ENCODE measurements around the gene ACAN.

ACAN gene

GRCh38 chr15:88802250-88802990, 816 bp upstream of the ACAN start:
- no peak for DNase-seq

- DNase-seq = no peak
Measured at GRCh38 chr15:88802991-88803240, 320 bp upstream of the ACAN start.

- DNase-seq = no peak
Measured at GRCh38 chr15:88803920-88804247, 648 bp downstream of the ACAN start.

- DNase-seq = no peak
Measured at GRCh38 chr15:88804257-88804656, 1.0 kb downstream of the ACAN start.

- no peak for DNase-seq
Measured at GRCh38 chr15:88805031-88805780, 2.0 kb downstream of the ACAN start.

GRCh38 chr15:88810446-88810845, 7.2 kb downstream of the ACAN start:
- no peak for DNase-seq

- no peak for DNase-seq
Measured at GRCh38 chr15:88812133-88812532, 8.9 kb downstream of the ACAN start.

- DNase-seq = no peak
Measured at GRCh38 chr15:88813960-88814359, 10.7 kb downstream of the ACAN start.

GRCh38 chr15:88814393-88814792, 11.2 kb downstream of the ACAN start:
- no peak for DNase-seq

- DNase-seq = no peak
Measured at GRCh38 chr15:88818920-88819319, 15.7 kb downstream of the ACAN start.

GRCh38 chr15:88821993-88822392, 18.8 kb downstream of the ACAN start:
- no peak for DNase-seq

- DNase-seq = no peak
Measured at GRCh38 chr15:88828791-88829190, 25.6 kb downstream of the ACAN start.

GRCh38 chr15:88830016-88830415, 26.8 kb downstream of the ACAN start:
- DNase-seq = no peak

GRCh38 chr15:88832820-88833730, 29.8 kb downstream of the ACAN start:
- no peak for DNase-seq

- DNase-seq = no peak
Measured at GRCh38 chr15:88833731-88834100, 30.5 kb downstream of the ACAN start.

GRCh38 chr15:88834211-88834812, 31.1 kb downstream of the ACAN start:
- DNase-seq = no peak

GRCh38 chr15:88835119-88835518, 31.9 kb downstream of the ACAN start:
- DNase-seq = no peak

GRCh38 chr15:88835646-88836045, 32.4 kb downstream of the ACAN start:
- DNase-seq = no peak

GRCh38 chr15:88838667-88839066, 35.4 kb downstream of the ACAN start:
- no peak for DNase-seq

GRCh38 chr15:88839146-88839545, 35.9 kb downstream of the ACAN start:
- no peak for DNase-seq

- DNase-seq = no peak
Measured at GRCh38 chr15:88839961-88840360, 36.7 kb downstream of the ACAN start.

- no peak for DNase-seq
Measured at GRCh38 chr15:88841236-88841635, 38.0 kb downstream of the ACAN start.

GRCh38 chr15:88842156-88842555, 38.9 kb downstream of the ACAN start:
- DNase-seq = no peak

GRCh38 chr15:88843334-88843733, 40.1 kb downstream of the ACAN start:
- DNase-seq = no peak
